Measurements from ENCODE around the gene CERS6.

The CERS6 gene

GRCh38 chr2:168441214-168441872, 14.7 kb upstream of the CERS6 start:
- DNase-seq (ENCODE audit: low read depth in 2 of 3, low spot score in 1 of 3), result no peak

DNA sequence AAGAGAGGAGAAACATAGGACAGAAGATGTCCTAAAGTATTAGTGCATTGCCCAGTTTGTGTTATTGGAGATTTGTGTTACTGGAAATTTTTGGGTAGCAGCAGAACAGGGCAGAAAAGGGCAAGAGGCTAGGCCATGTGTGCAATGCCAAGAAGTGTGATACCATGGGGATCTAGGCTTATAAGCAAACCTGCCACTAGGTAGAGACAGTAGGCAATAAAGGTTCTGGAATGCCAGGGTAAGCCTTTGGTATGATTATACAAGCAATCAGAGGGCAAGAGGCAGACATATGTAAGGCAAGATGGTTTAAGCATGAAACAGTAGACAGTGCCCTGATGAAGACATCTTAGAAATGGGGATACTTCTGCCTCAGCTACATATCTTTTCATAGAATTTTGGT, 12.3 kb upstream of the CERS6 start:
- no peak for DNase-seq (ENCODE audit: low read depth in 2 of 3, low spot score in 1 of 3)

DNA sequence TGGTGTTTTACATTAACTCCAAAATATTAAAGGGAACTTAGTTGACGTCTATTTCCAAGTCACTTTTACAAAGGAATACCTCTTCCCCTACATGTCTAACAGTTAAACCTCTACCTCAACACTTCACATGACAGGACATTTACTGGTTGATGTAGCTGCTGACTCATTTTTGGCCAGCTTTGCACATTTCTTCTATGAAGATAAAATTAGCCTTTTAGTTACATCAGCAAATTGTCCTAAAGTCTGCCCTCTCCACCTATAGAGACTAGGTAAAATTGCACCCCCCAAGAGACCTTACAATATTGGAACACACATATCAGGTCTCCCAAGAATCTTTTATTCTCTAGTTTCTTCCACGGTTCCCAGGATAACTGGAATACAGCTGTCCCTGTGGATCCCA, 10.1 kb upstream of the CERS6 start:
- DNase-seq (ENCODE audit: low read depth in 2 of 3, low spot score in 1 of 3), result no peak

GRCh38 chr2:168448980-168449379, 7.1 kb upstream of the CERS6 start:
- no peak for DNase-seq (ENCODE audit: low read depth in 2 of 3, low spot score in 1 of 3)

DNA sequence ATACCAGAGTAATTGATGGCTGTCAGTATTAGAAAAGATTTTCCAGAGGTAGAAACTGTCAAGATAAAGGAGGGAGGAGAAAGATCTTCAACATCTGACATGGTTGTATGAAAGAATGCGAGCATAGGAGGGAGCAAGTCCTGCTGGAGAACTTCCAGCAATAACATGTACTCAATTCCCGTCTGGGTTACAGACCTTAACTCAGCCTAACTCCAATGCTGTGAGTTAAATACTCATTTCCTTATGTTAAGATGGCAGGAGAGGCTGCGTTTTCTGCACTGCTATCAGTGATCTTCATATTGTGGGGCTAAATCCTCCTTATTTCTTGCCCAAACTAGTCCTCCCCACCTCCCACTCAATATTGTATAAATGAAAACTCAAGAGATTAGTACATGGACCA, 6.7 kb upstream of the CERS6 start:
- DNase-seq (ENCODE audit: low read depth in 2 of 3, low spot score in 1 of 3), result no peak

GRCh38 chr2:168450171-168450570, 5.9 kb upstream of the CERS6 start:
- no peak for DNase-seq (ENCODE audit: low read depth in 2 of 3, low spot score in 1 of 3)

DNA sequence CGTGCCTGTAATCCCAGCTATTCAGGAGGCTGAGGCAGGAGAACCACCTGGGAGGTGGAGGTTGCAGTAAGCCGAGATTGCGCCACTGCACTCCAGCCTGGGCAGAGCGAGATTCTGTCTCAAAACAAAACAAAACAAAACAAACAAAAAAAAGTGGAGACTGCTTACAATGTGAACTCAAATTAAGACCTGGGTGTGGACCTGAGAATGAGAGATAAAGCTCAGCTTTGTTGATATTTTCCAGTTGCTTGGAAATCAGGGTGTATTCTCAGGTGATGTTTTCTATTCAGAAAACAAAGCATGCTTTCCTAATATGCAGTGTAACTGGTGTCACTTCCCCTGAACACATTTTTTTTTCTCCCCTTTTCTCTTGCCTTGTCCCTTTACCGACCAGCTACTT, 5.3 kb upstream of the CERS6 start:
- no peak for DNase-seq (ENCODE audit: low read depth in 2 of 3, low spot score in 1 of 3)

DNA sequence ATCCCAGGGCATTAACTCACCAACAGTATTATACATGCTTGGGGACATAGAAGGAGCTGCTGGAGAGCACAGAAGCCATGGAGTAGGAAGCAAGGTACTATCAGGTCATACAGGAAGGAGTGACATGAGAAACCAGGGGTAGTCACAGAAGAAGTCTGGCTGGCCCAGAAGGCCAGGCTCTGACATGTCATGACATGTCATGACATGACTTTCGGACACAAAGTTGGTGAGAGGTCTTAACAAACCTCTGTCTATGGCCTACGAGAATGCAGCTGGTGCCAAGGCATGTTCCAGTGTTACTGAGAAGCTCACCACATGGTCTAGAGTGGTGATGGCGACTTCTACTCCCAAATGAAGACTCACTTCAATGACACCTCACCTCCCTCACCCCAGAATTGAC, 3.3 kb upstream of the CERS6 start:
- no peak for DNase-seq (ENCODE audit: low read depth in 2 of 3, low spot score in 1 of 3)

- DNase-seq (ENCODE audit: low read depth in 2 of 3, low spot score in 1 of 3), result no peak
Observed at GRCh38 chr2:168453404-168453803, 2.7 kb upstream of the CERS6 start.

- DNase-seq (ENCODE audit: low read depth in 2 of 3, low spot score in 1 of 3), result no peak
Observed at GRCh38 chr2:168454737-168455644, 1.1 kb upstream of the CERS6 start.

- DNase-seq (ENCODE audit: low read depth in 2 of 3, low spot score in 1 of 3), result peak; percentile 5 to 45 (median 26)
Observed at GRCh38 chr2:168456521-168457189, 583 bp downstream of the CERS6 start.

- DNase-seq (ENCODE audit: low read depth in 2 of 3, low spot score in 1 of 3), result no peak
Observed at GRCh38 chr2:168457190-168457895, 1.3 kb downstream of the CERS6 start.

DNA sequence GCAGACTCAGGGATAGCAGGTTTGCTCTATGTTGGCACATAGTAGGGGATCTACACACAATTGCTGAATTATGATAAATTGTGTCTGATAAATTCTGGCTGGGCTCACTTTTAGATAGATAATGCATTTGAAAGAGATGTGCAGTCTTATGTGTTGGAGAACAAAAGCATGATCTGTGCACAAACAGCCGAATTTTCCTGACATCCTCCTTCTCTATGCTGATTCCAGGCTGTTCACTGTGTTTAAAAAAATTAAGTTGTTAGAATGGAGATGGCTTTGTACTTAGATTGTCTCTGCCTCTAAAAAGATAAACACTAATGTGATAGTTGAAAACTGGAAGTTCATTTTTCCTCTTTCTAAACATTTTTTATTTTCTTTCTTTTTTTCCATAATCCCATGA, 2.1 kb downstream of the CERS6 start:
- no peak for DNase-seq (ENCODE audit: low read depth in 2 of 3, low spot score in 1 of 3)

DNA sequence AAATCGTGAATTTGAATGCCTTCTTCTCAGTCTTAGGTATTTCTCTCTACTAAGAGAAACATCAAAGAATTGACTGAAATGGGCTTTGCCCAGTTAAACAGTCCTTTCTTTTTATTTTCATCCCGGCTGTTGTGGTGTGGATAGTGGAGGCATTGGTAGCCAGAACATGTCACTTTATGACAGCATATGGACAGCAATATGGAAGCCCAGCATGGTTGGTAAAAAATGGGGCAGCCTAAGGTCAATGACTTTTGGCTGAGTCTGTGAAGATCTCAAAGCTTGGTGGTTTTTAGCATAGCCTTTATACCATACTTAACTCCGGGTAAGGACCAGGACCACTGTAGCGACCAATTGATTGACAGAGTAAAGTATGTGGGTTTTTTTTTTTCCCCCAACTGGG, 3.2 kb downstream of the CERS6 start:
- DNase-seq (ENCODE audit: low read depth in 2 of 3, low spot score in 1 of 3), result no peak

GRCh38 chr2:168460571-168460970, 4.5 kb downstream of the CERS6 start:
- no peak for DNase-seq (ENCODE audit: low read depth in 2 of 3, low spot score in 1 of 3)

- no peak for DNase-seq (ENCODE audit: low read depth in 2 of 3, low spot score in 1 of 3)
Observed at GRCh38 chr2:168461178-168461941, 5.3 kb downstream of the CERS6 start.

- no peak for DNase-seq (ENCODE audit: low read depth in 2 of 3, low spot score in 1 of 3)
Observed at GRCh38 chr2:168461942-168462331, 5.9 kb downstream of the CERS6 start.

- no peak for DNase-seq (ENCODE audit: low read depth in 2 of 3, low spot score in 1 of 3)
Observed at GRCh38 chr2:168462543-168463045, 6.5 kb downstream of the CERS6 start.

GRCh38 chr2:168465594-168465993, 9.5 kb downstream of the CERS6 start:
- no peak for DNase-seq (ENCODE audit: low read depth in 2 of 3, low spot score in 1 of 3)

GRCh38 chr2:168466190-168466737, 10.2 kb downstream of the CERS6 start:
- DNase-seq (ENCODE audit: low read depth in 2 of 3, low spot score in 1 of 3), result no peak
